WI38 (cell line): ENCODE results near the gene SEMA5A.

ENCODE experiments used
- H3K4me3 ChIP-seq: 2 replicates; pipeline ENCODE4 v1.5.1; 2011; ENCODE audit warnings: low read depth, mild to moderate bottlenecking, control low read depth, low read length
- CTCF ChIP-seq: IDR thresholded peaks from 2 replicates; pipeline ENCODE4 v1.5.1; 2012; ENCODE audit warnings: low read depth, mild to moderate bottlenecking, control low read depth, low read length

Gene SEMA5A

GRCh38 chr5:9479361-9479760, 66.5 kb downstream of the SEMA5A start:
- no peak overlapping the region for H3K4me3 ChIP-seq
- TF ChIP-seq CTCF: no peak

- no peak overlapping the region for H3K4me3 ChIP-seq
- TF ChIP-seq CTCF: no peak
These were observed 68.3 kb downstream of the SEMA5A start for GRCh38 chr5:9477537-9477936.

GRCh38 chr5:9474219-9475002, 71.5 kb downstream of the SEMA5A start:
- H3K4me3 ChIP-seq: no peak overlapping the region
- TF ChIP-seq CTCF: no peak

- no peak overlapping the region for H3K4me3 ChIP-seq
- TF ChIP-seq CTCF: no peak
These were observed 72.3 kb downstream of the SEMA5A start for GRCh38 chr5:9473624-9474023.

GRCh38 chr5:9470410-9470809, 75.5 kb downstream of the SEMA5A start:
- TF ChIP-seq CTCF: no peak

GRCh38 chr5:9468060-9468388, 77.9 kb downstream of the SEMA5A start:
- TF ChIP-seq CTCF: no peak
- no peak overlapping the region for H3K4me3 ChIP-seq

More at GRCh38 chr5:9470410-9470809, 75.5 kb downstream of the SEMA5A start:
- H3K4me3 ChIP-seq: no peak overlapping the region

GRCh38 chr5:9467199-9468059, 78.4 kb downstream of the SEMA5A start:
- no peak for TF ChIP-seq CTCF
- H3K4me3 ChIP-seq: no peak overlapping the region
